HepG2 (cell line): ENCODE measurements around the gene PDE4DIP. TPM values are rescaled to one million over a fixed set of nuclear protein-coding genes. Genes with fewer than 3 reads are reported as not detected.
"Not testable (repeated sequence)": the region's sequence is repeated elsewhere in the genome, so short reads cannot be mapped to it uniquely, and the experiment has no call there.

ENCODE experiments used
- ATAC-seq: fragments of 200-7000 bp; cut with Tn5 transposase; 3 replicates; pipeline ENCODE4 v1.9.1; 2020; ENCODE audit warnings: mild to moderate bottlenecking, moderate library complexity
- BruUV-seq: library from RNA; stranded (reverse); fragments of 400-500 nt; replicated peaks from 2 replicates; lab custom pipeline; 2021; lab: Mats Ljungman, UMichigan
- CTCF ChIA-PET: fragments of 300-600 bp; formaldehyde crosslinking; extraction: SDS; loops from one replicate; lab custom pipeline; 2021; ENCODE audit warnings: low total read pairs, inconsistent platforms, low intra/inter-chr PET ratio; lab: Yijun Ruan, JAX
- POLR2A ChIA-PET: fragments of 350-600 bp; sonication (Branson Sonifier 250); formaldehyde crosslinking; loops from one replicate; lab custom pipeline; 2020; ENCODE audit warnings: antibody characterized with exemption, inconsistent platforms; lab: Yijun Ruan, JAX
- DNase-seq: peaks from one replicate; pipeline ENCODE4 v3.0.0-alpha.2; 2015; ENCODE audit warnings: low spot score
- FAIRE-seq: peaks from 3 replicates; lab custom pipeline; 2011; peaks lifted over from hg19 to GRCh38; lab: Jason Lieb, UNC
- H2AFZ ChIP-seq: one replicate; pipeline ENCODE4 v1.6.1; 2011; ENCODE audit warnings: low read length, inconsistent platforms
- H3K27ac ChIP-seq: fragments of 300-600 bp; 3 replicates; pipeline ENCODE4 v1.8.0; 2011; ENCODE audit warnings: mixed run types, mild to moderate bottlenecking, mixed read lengths, low read length, inconsistent platforms; ENCODE audit not compliant: insufficient read depth; ENCODE audit errors: extremely low read length
- H3K27me3 ChIP-seq, 2 experiments: fragments of 200-600 bp in 1 of 2; 2 replicates in 1 of 2; 3 replicates in 1 of 2; pipeline versions ENCODE4 v1.6.0 to v1.8.0; 2011; ENCODE audit warnings: low read length in 2 of 2, mild to moderate bottlenecking in 2 of 2, moderate library complexity in 2 of 2, inconsistent platforms in 1 of 2; ENCODE audit not compliant: insufficient read depth in 2 of 2, control insufficient read depth in 1 of 2
- H3K36me3 ChIP-seq, 2 experiments: fragments of 200-600 bp in 1 of 2; replicated peaks in 1 of 2; 2 replicates in 1 of 2; 3 replicates in 1 of 2; pipeline versions ENCODE4 v1.5.1 to v1.8.0; 2011; ENCODE audit warnings: low read length in 2 of 2, inconsistent platforms in 1 of 2; ENCODE audit not compliant: insufficient read depth in 2 of 2, control insufficient read depth in 1 of 2
- H3K4me1 ChIP-seq: 2 replicates; pipeline ENCODE4 v1.5.1; 2012; ENCODE audit warnings: low read length, inconsistent platforms; ENCODE audit not compliant: insufficient read depth
- H3K4me2 ChIP-seq: 2 replicates; pipeline ENCODE4 v1.6.0; 2011; ENCODE audit warnings: low read depth, low read length, inconsistent platforms
- H3K4me3 ChIP-seq, 3 experiments: fragments of 200-600 bp in 1 of 3; sonication (generic), shearing (Covaris generic) in 1 of 3; replicated peaks in 1 of 3; 2 replicates each; pipeline ENCODE4 v1.5.1; 2011 to 2016; ENCODE audit warnings: low read length in 3 of 3, inconsistent platforms in 2 of 3, low read depth in 2 of 3, mild to moderate bottlenecking in 2 of 3, control low read depth in 1 of 3, mixed read lengths in 1 of 3; ENCODE audit not compliant: insufficient read depth in 1 of 3
- H3K79me2 ChIP-seq: one replicate; pipeline ENCODE4 v1.6.1; 2011; ENCODE audit warnings: low read length, inconsistent platforms; ENCODE audit not compliant: insufficient read depth
- H3K9ac ChIP-seq: 2 replicates; pipeline ENCODE4 v1.6.0; 2011; ENCODE audit warnings: mild to moderate bottlenecking, low read depth, low read length, inconsistent platforms; ENCODE audit not compliant: insufficient read depth
- H3K9me3 ChIP-seq: 2 replicates; pipeline ENCODE4 v1.5.1; 2012; ENCODE audit warnings: mild to moderate bottlenecking, low read length
- H4K20me1 ChIP-seq: 2 replicates; pipeline ENCODE4 v1.6.0; 2011; ENCODE audit warnings: inconsistent platforms, mild to moderate bottlenecking, low read length, moderate library complexity; ENCODE audit not compliant: insufficient read depth
- WGBS: methylation state at CpG from one replicate; pipeline ENCODE4 v1.1.6; 2017; ENCODE audit warnings: low lambda C conversion rate; 5-methylcytosine and 5-hydroxymethylcytosine counted together
- in situ Hi-C: cut with HindIII; loops from 2 replicates; pipeline ENCODE4 v1.10.0; 2017; ENCODE audit warnings: low pct_unique_long_range_greater_than_20kb; ENCODE audit not compliant: extremely low pct_ligation_motif_present
- intact Hi-C: fragments of 100-400 bp; cut with micrococcal nuclease; formaldehyde crosslinking; loops from one replicate; pipeline ENCODE4 v1.10.0; 2022; ENCODE audit not compliant: unreplicated experiment
- polyA plus RNA-seq, 8 experiments: library from polyadenylated mRNA; depleted of rRNA in 3 of 8; stranded (reverse) in 7 of 8; unstranded in 1 of 8; fragments of >200 nt; fragmentation: Illumina TruSeq in 4 of 8; extraction: Trizol in 4 of 8; gene quantifications; 2 replicates each; pipeline versions ENCODE4 v1.2.1 to v1.2.3, GENCODE V29; 2011 to 2016; ENCODE audit warnings: low read depth in 4 of 8, missing spikeins in 1 of 8, mixed read lengths in 1 of 8; ENCODE audit not compliant: insufficient read depth in 1 of 8
- total RNA-seq, 5 experiments: library from RNA; depleted of rRNA; stranded (reverse); fragments of >200 nt; fragmentation: Illumina TruSeq; extraction: Trizol; gene quantifications; 2 replicates each; pipeline ENCODE4 v1.2.3, GENCODE V29; 2016; ENCODE audit warnings: low read depth in 1 of 5

The PDE4DIP gene
- total and polyA plus RNA-seq, 2 of the 13 experiments (the other 11 are each of a cell fraction or from before 2014, with no cell fraction given) = 5.9 to 10.3 TPM

- intact Hi-C loops, in situ Hi-C loops, H3K4me2 ChIP-seq, BruUV-seq, H4K20me1 ChIP-seq, H3K36me3 ChIP-seq, H3K27ac ChIP-seq, H3K4me1 ChIP-seq, FAIRE-seq, H3K79me2 ChIP-seq, H3K27me3 ChIP-seq, H3K9ac ChIP-seq, DNase-seq, CTCF ChIA-PET, H2AFZ ChIP-seq, POLR2A ChIA-PET, ATAC-seq, H3K4me3 ChIP-seq, H3K9me3 ChIP-seq: not testable (repeated sequence)
- 4% methylated on average over 3 of the region's 4 CpGs for WGBS
Observed at GRCh38 chr1:148916695-148917348, 72.6 kb downstream of the PDE4DIP start.

GRCh38 chr1:148918836-148919447 lies 74.7 kb downstream of the PDE4DIP start:
- DNase-seq, H3K4me2 ChIP-seq, H3K27ac ChIP-seq, H3K4me1 ChIP-seq, POLR2A ChIA-PET, in situ Hi-C loops, ATAC-seq, CTCF ChIA-PET, H3K9me3 ChIP-seq, FAIRE-seq, BruUV-seq, H3K79me2 ChIP-seq, intact Hi-C loops, H3K4me3 ChIP-seq, H3K9ac ChIP-seq, H4K20me1 ChIP-seq, H3K36me3 ChIP-seq, H2AFZ ChIP-seq, H3K27me3 ChIP-seq: not testable (repeated sequence)
- 53% methylated on average over 2 of the region's 3 CpGs for WGBS

- H4K20me1 ChIP-seq, H3K79me2 ChIP-seq, intact Hi-C loops, H2AFZ ChIP-seq, in situ Hi-C loops, H3K27me3 ChIP-seq, H3K27ac ChIP-seq, CTCF ChIA-PET, DNase-seq, H3K36me3 ChIP-seq, H3K4me2 ChIP-seq, H3K4me3 ChIP-seq, FAIRE-seq, H3K4me1 ChIP-seq, POLR2A ChIA-PET, H3K9me3 ChIP-seq, BruUV-seq, H3K9ac ChIP-seq: not testable (repeated sequence)
- ATAC-seq = peak; percentile 44; the same call in 1 of the 3 replicates
- no CpG with 5 or more reads among the region's 1 CpG for WGBS
Observed at GRCh38 chr1:148921047-148921446, 76.8 kb downstream of the PDE4DIP start.

- H3K4me2 ChIP-seq, H3K9ac ChIP-seq, POLR2A ChIA-PET, intact Hi-C loops, BruUV-seq, H3K9me3 ChIP-seq, H3K27me3 ChIP-seq, FAIRE-seq, H4K20me1 ChIP-seq, H3K36me3 ChIP-seq, H3K4me1 ChIP-seq, H3K79me2 ChIP-seq, ATAC-seq, H3K4me3 ChIP-seq, DNase-seq, H2AFZ ChIP-seq, CTCF ChIA-PET, in situ Hi-C loops, H3K27ac ChIP-seq: not testable (repeated sequence)
- WGBS = 22% methylated on average over 1 of the region's 3 CpGs
Observed at GRCh38 chr1:148923798-148924197, 79.6 kb downstream of the PDE4DIP start.
